ENCODE measurements around the gene GRK5.
A peak's percentile ranks its signal among the peaks of the same experiment; 100 is the strongest.

GRK5 gene

DNA sequence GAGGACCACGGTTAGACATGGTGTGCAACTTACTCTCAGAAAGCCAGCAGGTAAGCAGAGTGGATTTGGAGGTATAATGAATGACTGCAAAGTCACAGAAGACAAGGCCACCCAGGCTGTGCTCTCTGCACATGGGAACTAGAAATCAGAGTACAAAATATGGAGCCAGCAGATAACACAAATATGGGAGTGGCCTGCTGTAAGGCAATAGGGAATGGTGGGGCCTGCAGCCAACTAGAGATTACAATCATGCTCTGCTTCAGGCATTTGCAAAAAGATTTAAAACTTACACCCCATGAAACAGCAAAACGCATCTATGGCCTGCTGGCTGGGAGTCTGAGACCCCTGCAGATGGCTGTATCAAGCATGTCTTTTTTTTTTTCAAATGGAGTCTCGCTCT, 288.2 kb downstream of the GRK5 start:
- DNase-seq, result no peak

DNA sequence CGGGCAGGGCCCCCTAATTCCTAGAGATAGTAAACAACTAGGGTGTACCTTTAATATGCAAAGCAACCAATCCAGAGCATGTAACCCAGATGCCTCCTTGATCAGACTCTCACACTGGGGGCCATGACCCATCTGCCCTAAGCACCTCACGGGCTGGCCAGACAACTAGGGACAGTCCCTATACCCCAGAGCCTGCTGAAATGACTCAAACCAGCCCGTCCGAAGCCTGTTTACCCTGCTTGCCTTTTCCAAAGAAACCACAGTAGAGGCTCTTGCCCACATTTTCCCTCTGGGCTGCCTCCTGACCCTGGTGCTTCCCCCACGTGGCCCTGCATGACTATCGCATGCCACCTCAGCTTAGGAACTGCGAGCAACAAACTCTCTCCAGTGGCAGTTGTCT, 288.9 kb downstream of the GRK5 start:
- DNase-seq, result no peak

DNA sequence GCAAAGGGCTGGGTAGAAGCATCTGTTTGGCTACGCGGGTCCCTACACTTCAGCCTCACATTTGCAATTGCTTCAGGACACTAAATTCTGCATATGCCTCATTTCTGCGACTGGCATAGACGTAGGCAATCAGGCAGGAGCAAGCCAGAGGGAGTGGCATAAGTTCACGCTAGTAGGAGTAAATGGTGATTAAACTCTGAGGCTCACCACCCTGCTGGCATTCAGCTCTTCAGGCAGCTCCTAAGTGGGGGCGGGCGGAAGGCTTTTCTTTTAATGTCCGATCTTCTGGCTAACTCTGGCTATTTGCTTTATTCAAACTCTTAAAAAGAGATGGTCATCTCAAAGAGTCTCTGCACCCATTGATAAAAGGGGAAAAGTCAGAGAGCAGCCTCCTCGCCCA, 289.9 kb downstream of the GRK5 start:
- DNase-seq, result no peak

DNA sequence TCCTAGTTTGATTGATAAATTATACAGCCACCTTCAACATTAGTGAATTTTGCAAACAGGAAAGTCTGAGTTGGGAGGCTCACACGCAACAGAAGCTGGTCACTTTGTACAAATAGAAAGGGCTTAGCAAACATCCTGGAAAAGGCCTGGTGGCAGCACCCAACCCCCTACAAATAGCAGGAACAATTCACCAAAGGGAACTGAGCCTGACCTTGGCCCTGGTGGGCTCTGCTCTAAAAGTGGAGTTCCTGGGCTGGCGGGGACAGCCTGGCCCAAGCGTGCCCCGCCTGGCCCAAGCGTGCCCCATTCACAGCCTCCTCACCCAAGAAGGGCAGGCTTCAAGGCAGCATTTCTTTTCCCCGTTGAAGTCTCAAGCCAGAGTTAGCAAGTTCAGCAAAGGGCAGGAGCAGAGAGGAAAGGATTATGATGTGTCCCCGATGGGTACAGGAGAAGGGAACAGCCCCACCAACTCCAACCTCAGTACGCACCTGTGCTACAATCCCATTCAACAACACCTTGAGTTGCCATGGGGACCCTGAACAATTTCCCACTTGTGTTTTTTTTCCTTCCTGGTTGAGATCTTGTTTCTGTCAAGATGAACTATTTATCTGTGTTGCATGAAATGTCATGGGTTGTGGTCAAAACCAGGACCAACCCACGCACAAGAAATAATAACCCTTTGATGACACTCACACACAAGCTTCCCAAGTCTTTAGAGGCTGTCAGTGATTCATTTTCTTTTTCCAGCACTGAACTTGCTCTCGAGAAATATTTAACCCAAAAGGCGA, 291.7 kb downstream of the GRK5 start:
- no peak for DNase-seq

DNA sequence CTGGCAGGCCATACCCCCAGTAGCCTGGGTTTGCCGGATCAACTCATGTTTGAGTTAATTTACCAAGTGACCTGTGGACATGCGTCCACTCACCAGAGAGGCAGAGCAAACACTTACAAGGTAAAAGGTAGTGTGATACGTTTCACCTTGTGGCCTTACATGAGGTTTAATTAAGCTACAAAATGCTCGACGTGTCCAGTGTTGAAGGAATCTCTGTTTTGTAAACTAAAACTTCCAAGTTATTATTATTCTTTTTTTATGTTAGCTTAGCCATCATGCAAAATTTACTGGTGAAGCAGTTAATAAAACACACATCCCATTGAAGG, 292.3 kb downstream of the GRK5 start:
- DNase-seq, result no peak

DNA sequence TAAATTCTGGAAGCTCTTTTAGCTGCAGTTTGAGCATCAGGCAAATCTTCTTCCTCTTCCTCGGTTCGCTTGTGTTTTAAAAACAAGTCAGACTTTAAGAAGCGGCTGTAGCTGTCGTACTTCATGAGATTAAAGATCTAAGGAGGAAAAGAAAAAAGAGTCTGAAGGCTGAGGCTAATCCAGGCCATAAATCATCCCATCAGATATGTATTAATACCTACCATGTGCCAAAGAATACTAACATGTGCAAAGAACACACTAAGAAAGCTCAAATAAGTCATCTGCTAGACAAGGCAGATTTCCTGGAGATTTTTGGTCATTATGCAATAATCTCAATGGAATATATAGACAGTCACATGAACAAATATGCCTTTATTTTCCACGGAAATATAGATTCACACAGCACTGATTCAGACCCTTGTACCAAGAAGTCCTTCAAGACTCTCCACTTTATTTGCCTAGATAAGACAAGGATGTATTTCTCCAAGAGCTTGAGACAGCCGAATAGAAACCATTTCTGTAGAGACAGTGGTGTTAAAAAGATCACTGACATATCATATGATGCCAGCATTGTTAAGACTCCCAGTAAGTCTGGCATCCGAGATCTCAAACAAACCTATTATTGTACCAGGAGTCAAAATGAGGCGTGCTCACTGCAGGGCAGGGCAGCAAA, 292.9 kb downstream of the GRK5 start:
- DNase-seq, result no peak

DNA sequence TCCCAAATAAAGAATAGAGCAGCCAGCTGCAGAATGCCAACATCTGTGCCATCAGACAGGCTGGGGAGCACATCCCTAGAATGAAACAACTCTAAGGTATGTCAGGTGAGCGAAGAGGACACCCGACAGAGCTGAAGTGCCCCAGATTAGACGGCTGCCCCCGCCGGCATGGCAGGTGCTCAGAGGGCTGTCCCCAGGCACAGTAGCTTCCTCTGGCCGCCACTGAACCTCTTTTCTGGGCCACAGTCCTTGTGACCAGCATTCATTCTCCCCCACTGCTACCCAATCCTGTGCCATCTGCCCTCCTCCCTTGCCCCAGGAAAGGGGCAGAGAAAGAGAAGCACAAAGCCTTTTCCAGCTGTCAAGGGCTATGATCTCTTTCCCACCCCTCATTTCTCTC, 293.4 kb downstream of the GRK5 start:
- DNase-seq, result no peak

DNA sequence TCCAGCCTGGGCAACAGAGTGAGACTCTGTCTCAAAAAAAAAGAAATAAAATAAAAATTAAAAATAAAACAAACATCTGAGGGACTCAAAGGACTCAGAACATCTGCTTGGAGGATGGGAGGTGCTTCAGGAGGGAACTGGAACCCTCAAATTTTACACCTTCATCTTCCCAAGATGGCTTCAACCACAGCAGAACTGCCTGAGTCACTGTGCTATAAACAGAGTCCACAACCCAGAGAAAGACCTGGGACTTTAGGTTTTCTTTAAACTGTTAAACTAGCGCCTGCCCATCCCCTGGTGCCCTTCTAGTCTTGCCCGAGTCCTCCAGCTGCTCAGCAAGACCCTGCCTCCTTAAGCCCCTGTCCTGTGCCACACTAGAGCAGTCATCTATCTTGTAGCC, 294.3 kb downstream of the GRK5 start:
- DNase-seq, result no peak

DNA sequence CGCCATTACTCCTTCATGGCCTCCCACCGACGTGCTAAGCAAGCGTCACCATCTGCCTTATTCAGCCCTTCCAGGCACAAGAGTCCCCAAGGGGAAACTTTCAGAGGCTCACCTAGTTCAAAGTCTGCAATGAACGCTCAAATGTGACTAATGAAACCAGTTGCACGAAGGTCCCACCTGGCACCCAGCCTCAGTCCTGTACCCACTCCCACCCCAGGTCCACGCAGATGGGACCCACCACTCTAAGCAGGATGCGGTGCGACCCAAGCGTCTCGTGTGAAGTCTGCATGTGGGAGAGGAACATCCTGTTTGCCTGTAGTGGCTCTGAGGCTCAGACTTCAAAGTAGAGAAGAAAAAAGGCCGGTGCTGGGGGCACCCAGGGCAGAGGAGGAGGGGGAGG, 294.8 kb downstream of the GRK5 start:
- peak; percentile 77 to 79 for DNase-seq

DNA sequence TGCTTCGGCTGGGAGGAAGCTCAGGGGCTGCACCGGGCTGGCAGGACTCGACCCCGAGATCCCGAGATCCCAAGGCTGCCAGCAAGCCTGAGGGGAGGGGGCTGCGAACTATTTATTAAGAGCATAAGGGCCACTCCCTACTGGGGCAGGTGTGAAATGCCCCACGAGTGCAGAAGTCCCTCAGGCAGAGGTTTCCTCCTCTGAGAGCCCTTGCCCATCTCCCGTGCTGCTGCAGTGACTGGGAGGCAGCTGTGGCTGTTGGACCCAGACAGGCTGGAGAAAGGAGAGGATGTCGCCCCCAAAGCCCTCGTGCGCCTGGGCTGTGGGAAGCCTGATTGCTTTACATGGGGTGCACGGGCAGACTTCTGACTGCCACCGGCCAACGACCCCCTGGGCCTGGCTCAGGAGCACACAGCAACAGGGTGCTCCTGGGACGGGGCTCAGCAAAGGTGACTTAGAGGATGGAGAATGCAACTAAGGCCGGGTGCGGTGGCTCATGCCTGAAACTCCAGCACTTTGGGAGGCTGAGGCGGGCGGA, 295.3 kb downstream of the GRK5 start:
- DNase-seq, result no peak

DNA sequence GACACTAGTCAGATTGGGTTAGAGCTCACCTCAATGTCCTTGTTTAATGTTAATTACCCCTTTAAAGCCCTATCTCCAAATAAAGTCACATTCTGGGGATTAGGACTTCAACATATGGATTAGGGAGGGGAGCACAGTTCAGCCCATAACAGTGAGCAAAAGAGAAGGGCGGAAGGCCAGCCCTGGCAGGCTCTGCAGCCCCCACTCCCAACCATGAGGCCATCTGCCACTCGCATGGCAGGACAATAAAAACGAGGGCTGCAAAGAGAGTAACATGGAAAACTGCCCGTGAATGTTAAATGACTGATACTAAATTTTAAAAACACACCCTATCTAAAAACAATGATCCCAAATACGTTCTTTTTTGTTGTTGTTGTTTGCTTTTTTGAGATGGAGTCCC, 296.4 kb downstream of the GRK5 start:
- no peak for DNase-seq

DNA sequence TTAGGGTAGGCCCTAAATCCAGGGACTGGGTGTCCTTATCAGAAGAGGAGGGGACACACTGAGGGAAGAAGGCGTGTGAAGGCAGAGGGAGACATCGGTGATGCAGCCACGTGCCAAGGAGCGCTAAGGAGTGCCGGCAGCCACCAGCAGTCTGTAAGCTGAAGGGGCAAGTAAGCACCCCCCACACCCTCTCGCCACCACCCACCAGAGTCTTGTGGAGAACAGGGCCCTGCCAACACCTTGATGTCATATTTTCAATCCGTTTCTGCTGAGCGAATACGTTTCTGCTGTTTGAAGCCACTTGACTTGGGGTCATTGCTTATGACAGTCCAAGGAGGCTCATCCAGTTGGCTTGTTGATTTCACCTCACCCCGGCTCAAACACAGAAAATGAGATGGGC, 297.3 kb downstream of the GRK5 start:
- no peak for DNase-seq

DNA sequence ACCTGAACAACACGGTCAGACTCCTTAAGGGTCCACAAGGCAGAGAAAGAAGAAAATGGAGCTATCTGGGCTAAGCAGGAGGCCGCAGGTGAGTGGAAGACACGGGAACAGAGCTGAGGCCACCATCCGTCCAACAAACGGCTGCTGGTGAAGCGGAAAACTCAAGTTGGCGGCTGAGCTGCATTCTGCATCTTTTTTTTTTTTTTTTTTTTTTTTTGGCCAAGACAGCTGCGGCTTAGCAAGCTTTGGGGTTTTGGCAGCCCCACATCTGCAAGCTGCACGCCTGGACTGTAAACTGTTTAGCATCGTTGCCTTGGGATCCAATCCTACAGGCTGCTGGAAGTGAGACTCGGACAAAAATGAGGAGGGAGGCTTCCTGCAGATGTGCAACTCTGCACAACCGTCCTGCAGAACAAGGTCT, 297.8 kb downstream of the GRK5 start:
- no peak for DNase-seq

Data from CD4-positive, alpha-beta T cell treated with Interleukin-4 for 1 hour (primary cell).